B cell (primary cell): ENCODE data around the gene KLHL26. TPM values are rescaled to one million over a fixed set of nuclear protein-coding genes. Genes with fewer than 3 reads are reported as not detected.

Source experiments
- ATAC-seq: fragments of 200-7000 bp; cut with Tn5 transposase; one replicate; pipeline ENCODE4 v1.10.0; 2021; ENCODE audit warnings: low read depth, mild to moderate bottlenecking, moderate number of reproducible peaks, moderate library complexity
- CTCF ChIA-PET: fragments of 350-600 bp; sonication (Branson Sonifier 250); formaldehyde crosslinking; loops from one replicate; lab custom pipeline; 2021; ENCODE audit warnings: antibody characterized with exemption, inconsistent platforms; lab: Charles Lee
- POLR2A ChIA-PET: fragments of 350-600 bp; sonication (Branson Sonifier 250); formaldehyde crosslinking; loops from one replicate; lab custom pipeline; 2021; ENCODE audit warnings: antibody characterized with exemption; lab: Charles Lee
- DNase-seq: peaks from one replicate; pipeline ENCODE4 v3.0.0; 2013
- H2AFZ ChIP-seq: 2 replicates; pipeline ENCODE4 v1.6.1; 2012; ENCODE audit warnings: mild to moderate bottlenecking, low read depth, low read length; ENCODE audit not compliant: insufficient read depth, poor library complexity, severe bottlenecking
- H3K27ac ChIP-seq, 2 donors: 1 replicate in 1 of 2; 2 replicates in 1 of 2; pipeline ENCODE4 v1.5.1; 2012 to 2013; ENCODE audit warnings: low read length in 2 of 2, mild to moderate bottlenecking in 2 of 2, moderate library complexity in 1 of 2
- H3K27me3 ChIP-seq, 4 experiments: fragments of 200-600 bp in 1 of 4; sonication (generic) in 1 of 4; replicated peaks in 1 of 4; 1 replicate in 2 of 4; 2 replicates in 2 of 4; pipeline versions ENCODE4 v1.6.1 to v1.7.0; 2013 to 2016; ENCODE audit warnings: low read length in 3 of 4, mild to moderate bottlenecking in 2 of 4, mixed read lengths in 1 of 4, moderate library complexity in 1 of 4; ENCODE audit not compliant: insufficient read depth in 4 of 4, control insufficient read depth in 3 of 4; ENCODE audit errors: control extremely low read depth in 1 of 4
- H3K36me3 ChIP-seq, 2 experiments: replicated peaks in 1 of 2; 1 replicate in 1 of 2; 2 replicates in 1 of 2; pipeline versions ENCODE4 v1.6.1 to v1.7.1; 2013; ENCODE audit warnings: low read length in 1 of 2; ENCODE audit not compliant: insufficient read depth in 2 of 2, control insufficient read depth in 1 of 2; ENCODE audit errors: control extremely low read depth in 1 of 2, extremely low read depth in 1 of 2
- H3K4me1 ChIP-seq, 2 donors: fragments of 200-600 bp in 1 of 2; sonication (generic) in 1 of 2; 1 replicate in 1 of 2; 2 replicates in 1 of 2; pipeline versions ENCODE4 v1.5.1 to v1.6.1; 2013 to 2017; ENCODE audit warnings: low read length in 2 of 2; ENCODE audit not compliant: control insufficient read depth in 2 of 2, insufficient read depth in 2 of 2
- H3K4me2 ChIP-seq: replicated peaks from 2 replicates; pipeline ENCODE3; 2012; ENCODE audit warnings: mild to moderate bottlenecking, low read depth, low read length; ENCODE audit not compliant: poor library complexity, severe bottlenecking
- H3K4me3 ChIP-seq, 5 experiments: fragments of 200-600 bp in 1 of 5; sonication (generic) in 1 of 5; 1 replicate in 3 of 5; 2 replicates in 2 of 5; pipeline versions ENCODE4 v1.5.1 to v1.7.0; 2011 to 2016; ENCODE audit warnings: low read length in 4 of 5, mild to moderate bottlenecking in 4 of 5, low read depth in 2 of 5, control low read depth in 1 of 5, moderate library complexity in 1 of 5; ENCODE audit not compliant: insufficient read depth in 1 of 5; ENCODE audit errors: control extremely low read depth in 1 of 5, extremely low read depth in 1 of 5
- H3K79me2 ChIP-seq: fragments of 200-600 bp; sonication (generic); one replicate; pipeline ENCODE4 v1.6.0; 2016; ENCODE audit warnings: low read length; ENCODE audit not compliant: control insufficient read depth, insufficient read depth
- H3K9ac ChIP-seq: fragments of 200-600 bp; sonication (generic); 2 replicates; pipeline ENCODE4 v1.6.1; 2017; ENCODE audit warnings: mild to moderate bottlenecking, low read length, moderate library complexity
- H3K9me3 ChIP-seq, 3 donors: one replicate each; pipeline versions ENCODE4 v1.6.1 to v1.7.1; 2013; ENCODE audit warnings: low read length in 2 of 3; ENCODE audit not compliant: control insufficient read depth in 2 of 3, insufficient read depth in 1 of 3; ENCODE audit errors: control extremely low read depth in 1 of 3
- H4K20me1 ChIP-seq: 2 replicates; pipeline ENCODE4 v1.6.0; 2012; ENCODE audit warnings: mild to moderate bottlenecking, low read length; ENCODE audit not compliant: insufficient read depth, control insufficient read depth, poor library complexity, severe bottlenecking
- H3K27ac Mint-ChIP-seq: one replicate; pipeline ENCODE4 v1.8.0; 2021; ENCODE audit warnings: mixed read lengths
- H3K27me3 Mint-ChIP-seq: one replicate; pipeline ENCODE4 v1.8.0; 2021; ENCODE audit warnings: mixed read lengths
- H3K4me1 Mint-ChIP-seq: one replicate; pipeline ENCODE4 v1.8.0; 2021; ENCODE audit warnings: mixed read lengths
- H3K4me3 Mint-ChIP-seq: one replicate; pipeline ENCODE4 v1.8.0; 2021; ENCODE audit warnings: mixed read lengths
- H3K9me3 Mint-ChIP-seq: one replicate; pipeline ENCODE4 v1.8.0; 2022; ENCODE audit warnings: mixed read lengths; ENCODE audit not compliant: insufficient read depth
- CTCF ChIP-seq: fragments of 200-600 bp; IDR thresholded peaks from one replicate; pipeline ENCODE4 v1.8.0; 2022; ENCODE audit warnings: antibody characterized with exemption, mild to moderate bottlenecking
- EZH2 ChIP-seq: IDR thresholded peaks from 2 replicates; pipeline ENCODE4 v1.6.1; 2012; ENCODE audit warnings: borderline replicate concordance, low read depth, mild to moderate bottlenecking, moderate library complexity, low read length; ENCODE audit not compliant: insufficient read depth, poor library complexity, severe bottlenecking
- WGBS: methylation state at CpG from one replicate; pipeline ENCODE4 v1.1.5; 2013; ENCODE audit warnings: missing lambda C conversion rate; ENCODE audit not compliant: insufficient coverage; 5-methylcytosine and 5-hydroxymethylcytosine counted together
- intact Hi-C: fragments of 100-400 bp; cut with micrococcal nuclease; formaldehyde crosslinking; loops from one replicate; pipeline ENCODE4 v1.10.0; 2022
- polyA plus RNA-seq: library from polyadenylated mRNA; depleted of rRNA; stranded (reverse); fragments of >200 nt; gene quantifications from 2 replicates; pipeline ENCODE4 v1.2.3, GENCODE V29; 2012
- total RNA-seq, 2 donors: library from RNA; stranded (reverse); fragments of 120-200 nt in 1 of 2; gene quantifications; 1 replicate in 1 of 2; 2 replicates in 1 of 2; pipeline versions ENCODE4 v1.2.3 to v1.2.4, GENCODE V29; 2013 to 2022

The KLHL26 gene
- total and polyA plus RNA-seq, 2 donors (not counting 1 experiment from before 2014, with no cell fraction given): 5.0 to 14.6 TPM

GRCh38 chr19:18656337-18657086, 19.7 kb downstream of the KLHL26 start:
- no peak overlapping the region for H3K9ac ChIP-seq
- H3K4me3 Mint-ChIP-seq: no peak overlapping the region
- 95% methylated on average over 12 of the region's 19 CpGs for WGBS
- H2AFZ ChIP-seq: no peak overlapping the region
- no peaks in the 10 kb centered on the region for H3K9me3 Mint-ChIP-seq
- peaks cover 41% of the 10 kb centered on the region for H4K20me1 ChIP-seq
- peaks cover 0 to under 1% (median 0%) of the 10 kb centered on the region in 3 donors for H3K9me3 ChIP-seq
- no peaks in the 10 kb centered on the region for H3K27me3 ChIP-seq
- no peaks in the 10 kb centered on the region for H3K27me3 Mint-ChIP-seq
- no peak for TF ChIP-seq EZH2
- no peak for TF ChIP-seq CTCF
- H3K4me1 Mint-ChIP-seq: peaks cover 31% of the 10 kb centered on the region
- peaks cover 54% of the 10 kb centered on the region for H3K79me2 ChIP-seq
- ChIA-PET CTCF (no interaction called here), POLR2A (no interaction called here)
- no peak overlapping the region for H3K27ac ChIP-seq
- H3K36me3 ChIP-seq: no peaks in the 10 kb centered on the region
- peaks cover 11 to 16% of the 10 kb centered on the region in 2 donors for H3K4me1 ChIP-seq
- no peak overlapping the region for H3K4me2 ChIP-seq
- DNase-seq: no peak
- intact Hi-C loops: no loop called here
- ATAC-seq: no peak
- no peak overlapping the region for H3K4me3 ChIP-seq
- no peak overlapping the region for H3K27ac Mint-ChIP-seq
